HG03354 (cell line): Measurements from ENCODE around the gene TMEM174.

Experiments used
- ATAC-seq: cut with Tn5 transposase; IDR thresholded peaks from one replicate; pipeline ENCODE4 v1.9.1; 2021; ENCODE audit warnings: mild to moderate bottlenecking; ENCODE audit not compliant: unreplicated experiment, poor library complexity, severe bottlenecking

The TMEM174 gene, protein sequence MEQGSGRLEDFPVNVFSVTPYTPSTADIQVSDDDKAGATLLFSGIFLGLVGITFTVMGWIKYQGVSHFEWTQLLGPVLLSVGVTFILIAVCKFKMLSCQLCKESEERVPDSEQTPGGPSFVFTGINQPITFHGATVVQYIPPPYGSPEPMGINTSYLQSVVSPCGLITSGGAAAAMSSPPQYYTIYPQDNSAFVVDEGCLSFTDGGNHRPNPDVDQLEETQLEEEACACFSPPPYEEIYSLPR

DNA sequence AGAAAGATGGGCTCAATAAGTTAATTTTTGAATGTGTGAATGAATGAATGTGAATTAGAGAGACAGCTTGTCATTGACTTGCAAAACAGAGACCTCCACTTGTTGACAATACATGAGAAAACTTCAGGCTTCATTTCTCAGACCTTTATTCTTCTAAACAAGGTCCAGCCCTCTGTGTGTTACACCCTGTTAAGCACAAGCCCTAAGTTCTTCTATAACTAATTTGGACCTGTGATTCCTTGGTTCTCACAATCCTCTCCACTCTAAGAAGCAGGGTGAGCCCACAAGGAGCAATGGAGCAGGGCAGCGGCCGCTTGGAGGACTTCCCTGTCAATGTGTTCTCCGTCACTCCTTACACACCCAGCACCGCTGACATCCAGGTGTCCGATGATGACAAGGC, at the start of gene TMEM174:
Gene TMEM174 (plus strand): TSS at position 243 of the 400 bp plus-strand sequence. CDS start 51 bp downstream, at position 294.
- no peak for ATAC-seq

DNA sequence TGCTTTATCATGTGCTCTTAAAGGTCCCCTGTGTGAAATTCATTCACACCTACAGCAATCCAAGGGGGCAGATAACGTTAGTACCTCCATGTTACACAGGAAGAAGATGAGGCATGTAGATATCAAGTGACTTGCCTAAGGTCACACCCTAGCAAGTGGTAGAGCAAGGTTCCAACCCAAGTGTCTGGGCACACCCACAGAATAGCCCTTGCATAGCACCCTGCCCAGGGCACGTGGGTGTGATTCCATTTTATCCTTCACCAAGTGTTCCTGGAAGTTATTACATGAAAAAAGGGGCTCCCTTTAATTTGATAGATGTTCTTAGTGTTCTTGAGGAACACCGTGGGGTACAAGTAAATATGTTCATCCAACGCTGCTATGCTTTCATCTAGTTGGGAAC, 47.7 kb upstream of the TMEM174 start:
- no peak for ATAC-seq

DNA sequence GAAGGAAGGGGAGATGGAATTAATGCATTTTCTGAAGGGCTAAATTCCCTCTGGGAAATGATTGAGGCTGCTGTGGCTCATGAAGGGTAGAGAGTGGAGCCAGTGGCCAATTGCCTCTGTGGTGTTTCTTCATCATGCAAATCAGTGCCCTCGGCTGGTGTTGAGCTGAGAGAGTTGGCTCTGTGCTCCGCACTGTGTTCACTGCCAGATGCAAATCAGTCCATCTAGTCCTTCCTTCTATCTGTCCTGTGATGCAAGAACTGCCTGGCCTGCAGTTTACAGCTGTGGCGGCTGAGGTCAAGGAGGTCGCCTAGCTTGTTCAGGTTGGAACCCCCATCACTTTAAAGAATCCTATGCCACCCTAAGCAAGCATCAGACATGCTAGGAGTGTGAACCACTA, 46.6 kb upstream of the TMEM174 start:
- ATAC-seq = no peak

DNA sequence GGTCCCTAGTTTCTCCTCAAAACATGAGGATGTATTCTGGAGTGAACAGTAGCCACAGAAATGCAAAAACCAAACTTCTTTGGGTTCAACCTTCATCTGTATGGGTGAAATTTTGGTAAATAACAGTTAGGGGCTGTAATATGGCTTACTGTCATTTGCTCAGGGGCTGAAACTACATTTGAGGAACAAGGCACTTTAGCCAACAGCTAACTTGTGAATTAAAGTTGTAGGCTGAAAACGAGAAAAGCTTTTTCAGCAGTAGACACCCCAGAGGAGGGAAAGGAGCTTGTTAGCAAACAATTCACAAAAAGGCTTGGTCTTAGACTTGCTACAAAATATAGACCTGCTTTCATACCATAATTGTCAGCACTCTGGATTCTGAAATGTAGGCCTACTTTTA, 46.0 kb upstream of the TMEM174 start:
- ATAC-seq = no peak

DNA sequence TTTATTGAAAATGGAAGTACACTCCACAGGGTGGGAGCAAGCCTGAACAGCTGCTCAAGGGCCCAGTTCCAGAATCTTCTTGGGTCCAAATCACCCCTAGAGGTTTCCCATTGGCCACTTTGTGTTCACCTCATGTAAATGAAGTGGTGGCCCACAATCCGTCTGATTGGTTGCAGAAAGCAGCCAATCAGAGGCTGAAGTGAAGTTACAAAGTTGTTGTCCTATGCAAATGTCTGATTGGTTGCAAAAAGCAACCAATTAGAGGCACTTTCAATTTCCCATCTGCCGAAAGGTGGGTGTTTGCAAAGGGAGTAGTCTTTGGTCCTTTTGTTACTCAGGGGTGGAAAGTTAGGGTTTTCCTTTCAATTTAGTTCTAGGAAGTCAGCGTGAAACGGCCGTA, 43.9 kb upstream of the TMEM174 start:
- ATAC-seq = no peak

DNA sequence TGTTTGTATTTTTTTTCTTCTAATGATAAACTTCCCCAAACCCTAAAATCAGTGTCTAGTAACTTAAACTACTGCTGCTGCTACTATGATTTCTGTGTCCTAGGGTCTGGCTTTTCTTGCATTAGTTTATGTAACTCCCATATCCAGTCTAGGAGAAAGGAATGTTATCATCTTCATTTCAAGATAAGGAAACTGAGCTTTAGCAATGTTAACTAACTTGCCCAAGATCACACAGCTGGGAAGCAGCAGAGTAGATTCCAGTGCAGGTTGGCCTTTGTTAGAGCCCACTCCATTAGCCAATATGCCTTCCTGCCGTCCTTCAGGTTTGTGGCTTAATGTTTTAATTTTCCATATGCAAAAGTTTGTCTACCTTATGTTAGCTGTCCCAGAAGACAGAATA, 42.2 kb upstream of the TMEM174 start:
- ATAC-seq = no peak

DNA sequence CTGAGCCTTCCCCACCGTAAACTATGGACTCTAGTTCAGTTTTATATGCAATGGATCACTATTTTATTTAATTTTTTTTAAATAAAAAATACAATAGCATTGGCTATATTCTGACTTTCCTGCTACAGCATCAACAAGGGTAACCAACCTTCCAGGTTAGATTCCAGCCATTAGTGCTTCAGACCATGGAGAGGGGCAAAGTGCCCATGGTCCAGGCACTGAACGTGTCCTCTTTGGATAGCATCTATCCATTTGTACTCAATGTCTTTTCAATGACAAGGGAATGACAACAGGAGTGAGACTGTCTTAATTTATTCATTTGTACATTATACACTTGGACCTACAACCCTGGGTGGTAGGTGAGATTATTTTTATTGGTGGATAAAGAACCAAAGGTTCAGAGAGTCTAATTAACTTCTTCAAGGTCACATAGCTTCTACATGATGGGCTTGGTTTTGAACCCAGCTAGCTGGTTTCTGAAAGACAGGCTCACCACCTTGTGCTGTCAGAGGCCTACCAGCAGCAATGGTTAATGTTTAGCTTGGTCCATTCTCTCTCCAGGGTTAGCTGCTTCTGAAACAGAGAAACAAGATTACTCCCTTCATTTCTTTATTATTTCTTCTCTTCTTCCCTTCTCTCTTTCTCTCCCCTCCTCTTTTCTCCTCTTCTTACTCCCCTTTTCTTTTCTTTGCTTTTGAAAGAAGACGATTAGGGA, 41.1 kb upstream of the TMEM174 start:
- ATAC-seq = no peak

DNA sequence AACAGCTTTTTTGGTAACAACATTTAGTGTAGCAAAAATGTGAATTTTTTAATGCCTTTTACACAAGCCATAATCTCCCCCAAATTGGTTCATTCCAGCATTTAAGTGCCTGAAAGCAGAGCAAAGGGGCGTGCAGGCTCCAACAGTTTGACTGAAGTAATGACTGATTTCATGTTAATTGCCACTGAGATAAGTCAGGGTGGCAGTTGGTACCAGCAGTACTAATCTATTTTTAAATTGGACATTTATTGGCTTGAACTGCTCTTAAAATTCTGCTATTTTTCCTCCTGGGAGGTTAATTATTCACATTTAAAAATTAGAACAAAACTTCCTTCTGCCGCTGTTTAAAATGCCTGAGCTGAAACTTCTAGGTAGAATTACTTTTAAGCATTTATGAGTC, 40.2 kb upstream of the TMEM174 start:
- ATAC-seq = no peak

DNA sequence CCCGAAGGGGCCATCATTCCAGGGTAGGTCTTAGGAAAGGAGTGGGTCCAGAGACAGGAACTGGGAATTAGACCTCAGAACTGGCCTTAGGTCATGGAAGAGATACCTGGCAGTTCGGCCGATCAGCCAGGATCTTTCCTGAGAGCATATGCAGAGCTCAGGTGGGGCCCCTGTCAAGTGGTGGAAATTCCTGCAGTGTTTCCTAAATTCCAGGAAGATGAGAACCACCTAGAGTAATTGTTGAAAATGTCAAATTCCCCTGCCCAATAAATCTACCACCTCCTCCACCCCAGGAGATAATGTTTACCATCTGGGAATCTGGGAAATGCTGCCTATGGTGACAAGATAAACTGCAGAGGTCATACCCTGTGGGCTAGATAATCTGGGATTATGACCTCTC, 38.0 kb upstream of the TMEM174 start:
- no peak for ATAC-seq

DNA sequence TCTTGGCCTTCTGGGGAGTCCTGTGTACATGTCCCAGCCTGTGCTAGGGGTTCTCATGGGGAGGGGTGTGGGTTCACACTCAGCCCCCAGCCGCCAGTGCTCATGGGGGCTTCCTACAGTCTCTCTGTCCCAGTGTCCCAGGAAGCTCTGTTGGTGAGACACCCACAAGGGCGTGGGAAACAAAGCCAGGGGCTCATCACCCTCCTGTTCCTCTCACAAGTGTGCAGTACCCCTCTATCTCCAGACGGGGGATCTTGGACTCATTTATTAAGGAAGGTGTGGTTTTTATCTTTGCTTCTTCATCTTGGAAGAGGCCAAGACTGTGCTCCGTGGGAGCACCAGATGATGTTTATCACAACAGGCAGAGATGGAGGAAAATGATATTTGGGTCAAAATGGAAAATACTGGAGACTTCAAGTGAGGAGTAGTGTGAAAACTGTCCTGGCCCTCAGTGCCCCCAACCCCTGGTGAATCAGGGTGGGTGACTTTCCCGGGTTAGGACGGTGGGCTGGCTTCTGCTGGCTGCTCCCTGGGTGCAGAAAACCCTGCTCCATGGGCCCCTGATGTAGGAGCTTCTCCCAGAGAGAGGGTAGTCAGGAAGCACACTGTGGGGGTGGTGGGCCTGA, 37.5 kb upstream of the TMEM174 start:
- ATAC-seq = no peak

DNA sequence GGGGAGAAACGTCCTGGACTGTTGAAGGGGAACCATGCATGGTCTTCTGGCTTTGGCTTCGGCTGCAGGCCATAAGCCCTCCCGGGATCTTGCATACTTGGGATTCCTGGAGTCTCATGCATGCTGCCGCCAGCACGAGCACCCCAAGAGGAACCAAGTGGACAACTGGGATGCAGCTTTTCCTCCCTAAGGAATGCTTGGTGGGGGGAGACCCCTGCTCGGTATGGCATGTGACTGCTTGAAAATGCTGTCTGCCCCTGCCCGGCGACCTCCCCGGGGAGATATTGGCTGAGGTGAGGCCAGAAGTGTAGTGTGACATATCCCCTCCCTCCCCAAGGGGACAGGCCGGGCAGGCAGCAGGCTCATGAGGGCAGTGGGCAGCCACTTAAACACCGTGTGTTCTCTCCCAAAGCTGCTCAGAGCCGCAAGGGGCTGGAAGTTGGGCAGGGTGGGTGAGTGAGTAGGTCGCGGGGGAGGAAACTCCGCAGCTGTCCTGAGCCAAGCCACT, 36.9 kb upstream of the TMEM174 start:
- ATAC-seq = no peak

DNA sequence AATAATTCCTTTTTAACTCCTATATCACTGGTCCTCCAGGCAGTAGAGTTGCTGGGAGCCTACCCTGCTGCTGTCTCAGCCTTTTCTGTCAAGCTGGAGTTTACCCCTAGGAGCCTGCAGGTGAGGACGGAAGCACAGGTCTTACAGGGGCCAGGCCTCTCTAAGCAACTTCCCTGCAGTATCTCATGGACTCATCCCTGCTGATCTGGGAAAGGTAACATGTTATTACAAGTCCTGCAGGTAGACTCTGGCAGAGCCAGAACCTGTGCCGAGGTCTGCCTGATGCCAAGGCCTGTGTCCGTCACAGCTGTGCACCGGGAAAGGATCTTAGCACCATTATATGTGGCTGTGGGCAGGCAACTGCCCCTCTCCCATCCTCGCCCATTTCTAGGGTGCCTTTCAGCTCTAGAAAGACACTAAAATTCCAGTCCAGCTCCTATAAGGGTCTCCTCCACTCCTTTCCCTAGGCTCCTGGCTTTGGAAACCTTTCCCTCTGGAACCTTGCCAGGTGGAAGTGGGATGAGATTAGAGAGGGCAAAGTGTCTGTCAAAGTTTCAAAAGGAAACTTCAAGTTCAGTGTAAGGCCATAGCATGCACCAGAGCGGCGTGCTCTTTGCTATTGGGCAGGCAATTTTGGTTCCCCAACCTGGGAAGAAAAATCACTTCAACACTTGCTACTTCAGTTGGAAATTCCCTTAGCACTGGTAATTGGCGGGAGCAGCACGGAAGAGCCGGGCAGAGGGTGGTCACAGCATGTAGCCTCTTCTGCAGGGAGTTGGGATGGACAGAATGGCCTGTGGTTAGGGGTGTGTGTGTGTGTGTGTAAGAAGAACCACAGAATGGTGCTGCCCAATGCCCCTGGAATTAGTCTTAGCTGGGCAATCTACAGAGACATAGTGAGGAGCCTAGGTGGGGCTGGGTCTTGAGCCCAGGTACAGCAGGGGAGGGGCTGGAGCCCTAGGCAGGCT, 35.1 kb upstream of the TMEM174 start:
- ATAC-seq = no peak

DNA sequence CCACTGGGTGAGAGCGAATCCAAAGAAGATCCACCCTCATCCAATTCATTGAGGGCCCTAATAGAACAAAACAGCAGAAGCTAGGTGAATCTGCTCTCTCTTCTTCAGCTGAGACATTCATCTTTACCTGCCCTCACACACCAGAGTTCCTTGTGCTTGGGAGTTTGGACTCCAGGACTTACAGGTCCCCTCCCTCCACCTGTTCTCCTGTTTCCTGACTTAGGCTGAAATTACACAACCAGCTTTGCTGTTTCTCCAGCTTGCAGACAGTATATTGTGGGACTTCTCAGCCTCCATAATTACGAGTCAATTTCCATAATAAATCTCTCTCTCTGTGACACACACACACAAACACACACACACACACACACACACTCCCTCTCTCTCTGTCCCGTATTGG, 33.5 kb upstream of the TMEM174 start:
- ATAC-seq = no peak

DNA sequence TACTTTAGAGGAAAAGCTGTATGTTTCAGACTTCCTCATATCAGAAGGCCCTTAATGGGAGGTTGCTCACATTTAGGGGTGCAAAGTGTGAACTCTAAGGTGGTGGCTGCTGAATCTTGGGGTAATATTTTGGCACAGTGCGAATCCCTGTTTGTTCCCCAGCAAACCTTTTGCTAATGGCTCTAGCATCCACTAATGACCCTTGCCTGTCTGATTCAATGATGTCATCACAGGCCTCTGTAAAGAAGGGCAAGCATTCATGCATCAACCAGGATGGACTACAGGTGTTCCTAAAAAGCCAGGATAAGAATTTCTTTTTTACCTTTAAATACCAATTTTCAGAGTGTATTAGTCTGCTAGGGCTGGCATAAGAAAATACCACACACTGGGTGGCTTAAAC, 32.2 kb upstream of the TMEM174 start:
- ATAC-seq = no peak

DNA sequence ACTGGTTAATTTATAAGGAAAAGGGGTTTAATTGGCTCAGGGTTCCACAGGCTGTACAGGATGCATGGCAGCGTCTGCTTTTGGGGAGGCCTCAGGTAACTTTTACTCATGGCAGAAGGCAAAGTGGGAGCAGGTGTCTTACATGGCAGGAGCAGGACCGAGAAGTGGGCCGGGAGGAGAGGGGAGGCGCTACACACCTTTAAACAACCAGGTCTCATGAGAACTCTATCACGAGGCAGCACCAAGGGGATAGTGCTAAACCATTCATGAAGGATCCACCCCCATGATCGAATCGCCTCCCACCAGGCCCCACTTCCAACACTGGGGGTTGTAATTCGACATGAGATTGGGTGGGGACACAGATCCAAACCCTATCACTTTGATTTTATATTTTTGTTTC, 31.0 kb upstream of the TMEM174 start:
- no peak for ATAC-seq

DNA sequence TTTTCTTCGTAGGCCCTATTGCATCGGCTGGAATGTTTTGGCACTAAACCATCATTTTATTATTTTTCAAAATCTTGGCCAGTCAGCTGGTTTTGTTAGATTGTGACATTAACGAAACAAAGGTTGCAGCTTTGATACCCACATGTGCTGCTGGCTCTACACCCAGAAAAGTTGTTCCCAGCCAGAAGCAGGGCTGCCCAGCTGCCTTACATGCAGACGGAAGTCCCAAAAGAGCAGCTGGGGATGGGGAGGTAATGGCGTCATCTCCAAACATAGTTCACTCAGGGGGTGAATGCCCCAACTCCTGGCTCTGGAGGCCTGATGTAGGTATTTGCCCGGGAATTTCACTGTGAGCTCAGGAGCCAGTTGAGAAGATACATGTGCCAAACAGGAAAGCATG, 29.3 kb upstream of the TMEM174 start:
- ATAC-seq = no peak

DNA sequence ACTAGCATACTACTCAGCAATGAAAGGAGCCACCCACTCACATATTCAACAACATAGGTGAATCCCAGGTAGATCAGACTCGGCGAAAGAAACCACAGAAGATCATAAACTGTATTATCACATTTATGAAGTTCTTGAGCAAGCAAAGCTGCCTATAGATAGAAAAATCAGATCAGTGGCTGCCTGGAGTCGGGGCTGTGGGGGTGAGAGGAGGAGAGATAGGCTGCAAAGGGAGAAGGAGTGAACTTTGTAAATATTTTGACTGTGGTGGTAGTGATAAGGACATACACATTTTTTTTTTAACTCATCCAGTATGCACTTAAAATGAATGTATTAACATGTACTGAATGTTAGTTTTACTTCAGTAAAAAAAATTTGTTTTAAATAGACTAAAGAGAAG, 23.5 kb upstream of the TMEM174 start:
- ATAC-seq = no peak

DNA sequence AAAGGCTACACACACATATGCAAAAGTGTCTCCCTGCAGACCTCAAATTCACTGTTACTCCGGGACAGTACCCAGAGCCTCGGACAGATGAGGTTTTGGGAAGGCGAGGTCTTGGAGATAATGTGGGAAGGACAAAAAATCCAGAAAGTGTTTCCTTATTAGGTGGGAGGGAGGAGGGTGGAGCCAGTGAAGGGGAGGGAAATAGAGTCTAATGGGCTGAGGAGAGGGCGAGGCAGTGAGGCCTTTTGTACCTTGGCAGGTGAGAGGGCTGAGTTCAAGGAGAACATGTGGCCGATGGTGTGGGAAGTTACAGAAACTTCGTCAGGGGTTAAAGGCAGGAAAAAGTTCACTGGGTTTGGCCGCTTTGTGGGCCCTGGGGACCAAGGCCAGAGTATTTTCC, 22.1 kb upstream of the TMEM174 start:
- no peak for ATAC-seq

DNA sequence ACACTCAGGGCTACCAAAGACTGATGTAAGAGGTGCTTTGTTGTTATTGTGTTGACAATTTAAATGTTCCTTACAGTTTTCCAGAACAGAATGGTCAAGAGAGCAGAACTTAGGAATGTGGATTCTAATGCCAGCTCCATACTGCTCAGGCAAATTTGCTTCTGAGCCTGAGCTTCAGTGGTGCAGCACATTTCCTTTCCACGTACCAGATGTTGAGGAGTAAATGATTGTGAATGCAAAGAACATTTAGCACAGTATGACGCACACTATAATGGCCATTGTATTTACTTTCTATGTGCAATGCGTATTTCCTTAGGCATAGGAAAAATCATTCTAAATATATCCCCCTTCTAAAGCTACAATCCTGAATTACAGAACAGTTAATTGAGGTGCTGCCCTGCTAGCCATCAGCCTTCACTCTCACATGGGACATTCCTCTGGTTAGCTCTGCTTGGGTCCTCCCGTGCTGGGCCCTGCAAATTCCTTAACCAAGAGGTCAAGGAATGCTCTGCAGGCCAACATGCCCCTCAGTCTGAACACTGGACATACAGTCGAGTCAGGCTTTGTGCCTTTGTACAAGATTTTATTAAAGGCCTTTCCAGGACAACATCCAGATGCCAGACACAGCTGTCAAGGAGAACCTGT, 21.1 kb upstream of the TMEM174 start:
- no peak for ATAC-seq
